ENCODE results near the gene RESP18. TPM values are rescaled to one million over a fixed set of nuclear protein-coding genes. Genes with fewer than 3 reads are reported as not detected.

The RESP18 gene
- polyA plus RNA-seq, 1 of the 3 experiments (the other 2 are of a cell fraction) = not detected

- Histone ChIP-seq H3K4me3 (ENCODE audit: low read depth in 2 of 2, low read length in 1 of 2) (no peak overlapping the region), H3K79me2 (ENCODE audit: insufficient read depth) (no peaks in the 10 kb centered on the region), H3K4me1 (ENCODE audit: control insufficient read depth in 1 of 2, insufficient read depth in 2 of 2, low read depth in 1 of 2, low read length in 1 of 2) (peaks cover 4 to 9% of the 10 kb centered on the region in 2 experiments; a peak in 2 of 4 replicates), H3K9me2 (no peaks in the 10 kb centered on the region), H3K9me3 (no peaks in the 10 kb centered on the region), H3K4me2 (no peak overlapping the region), H3K27ac (ENCODE audit: low read depth in 2 of 2, low read length in 1 of 2) (peak overlapping the region in 1 of 2 experiments; percentile 49; a peak in 2 of 4 replicates), H2AFZ (ENCODE audit: low read depth) (no peak overlapping the region), H3K27me3 (ENCODE audit: insufficient read depth) (peaks cover 23% of the 10 kb centered on the region), H3K36me3 (replicated peaks in 1 of 2; ENCODE audit: control insufficient read depth in 1 of 2, insufficient read depth in 2 of 2, low read length in 1 of 2) (no peaks in the 10 kb centered on the region), H4K20me1 (ENCODE audit: insufficient read depth) (no peaks in the 10 kb centered on the region), H3K9ac (no peak overlapping the region), H3F3A (replicated peaks; ENCODE audit: insufficient read depth) (peaks cover 14% of the 10 kb centered on the region)
- 90% methylated on average over 5 of the region's 5 CpGs for WGBS (ENCODE audit: low lambda C conversion rate)
- no peak for DNase-seq
- CTCF ChIA-PET = interaction anchor here (0.6 to 2.2 kb wide), 2 partner anchors 10 to 40 kb away, joined by 3 to 11 read pairs; no protein-coding TSS in a partner anchor
- no peak for TF ChIP-seq NRF1 (IDR thresholded peaks at IDR 0.05; ENCODE audit: low read depth, low read length)
- no peak for TF ChIP-seq EP300 (IDR thresholded peaks at IDR 0.05; ENCODE audit: borderline replicate concordance in 1 of 2, low read depth in 1 of 2, low read length in 1 of 2)
- no peak for TF ChIP-seq FOSL2 (IDR thresholded peaks at IDR 0.05; ENCODE audit: borderline replicate concordance, low read depth)
- no peak for TF ChIP-seq REST (IDR thresholded peaks at IDR 0.05; ENCODE audit: low read depth, low read length)
- TF ChIP-seq GABPA (IDR thresholded peaks at IDR 0.05; ENCODE audit: low read depth) = no peak
- TF ChIP-seq TCF12 (IDR thresholded peaks at IDR 0.05) = no peak
- no peak for TF ChIP-seq GATA2 (CRISPR knock-in tag; IDR thresholded peaks at IDR 0.05)
- no peak for TF ChIP-seq POLR2AphosphoS5 (IDR thresholded peaks at IDR 0.05; ENCODE audit: low read depth, low read length)
- POLR2A ChIA-PET = no interaction called here
These were observed 29.5 kb upstream of the RESP18 start for GRCh38 chr2:219362072-219362471.

- Histone ChIP-seq H3K9me3 (no peaks in the 10 kb centered on the region), H3K4me1 (ENCODE audit: control insufficient read depth in 1 of 2, insufficient read depth in 2 of 2, low read depth in 1 of 2, low read length in 1 of 2) (peaks cover 4 to 7% of the 10 kb centered on the region in 2 experiments; a peak in 2 of 4 replicates), H3K9me2 (no peaks in the 10 kb centered on the region), H3K4me2 (peak overlapping the region; percentile 70), H4K20me1 (ENCODE audit: insufficient read depth) (no peaks in the 10 kb centered on the region), H2AFZ (ENCODE audit: low read depth) (no peak overlapping the region), H3K9ac (no peak overlapping the region), H3K27me3 (ENCODE audit: insufficient read depth) (peaks cover 27% of the 10 kb centered on the region), H3K36me3 (replicated peaks in 1 of 2; ENCODE audit: control insufficient read depth in 1 of 2, insufficient read depth in 2 of 2, low read length in 1 of 2) (no peaks in the 10 kb centered on the region), H3K27ac (ENCODE audit: low read depth in 2 of 2, low read length in 1 of 2) (no peak overlapping the region), H3F3A (replicated peaks; ENCODE audit: insufficient read depth) (peaks cover 12% of the 10 kb centered on the region), H3K4me3 (ENCODE audit: low read depth in 2 of 2, low read length in 1 of 2) (peak overlapping the region; percentile 39 to 40), H3K79me2 (ENCODE audit: insufficient read depth) (no peaks in the 10 kb centered on the region)
- ChIA-PET POLR2A (interaction anchor here (0.7 to 0.9 kb wide), 2 partner anchors 30 to 43 kb away, joined by 3 read pairs; partner anchors contain the start of gene DNPEP), CTCF (interaction anchor here (0.8 to 3.1 kb wide), 3 partner anchors 59 to 112 kb away, joined by 3 to 19 read pairs (median 3); partner anchors contain the start of gene STK16)
- WGBS (ENCODE audit: low lambda C conversion rate) = 7% methylated on average over 27 of the region's 66 CpGs
- peak; percentile 78 for DNase-seq
- TF ChIP-seq RCOR1 (IDR thresholded peaks at IDR 0.05; ENCODE audit: low read length) (no peak), EP300 (IDR thresholded peaks at IDR 0.05; ENCODE audit: borderline replicate concordance in 1 of 2, low read depth in 1 of 2, low read length in 1 of 2) (no peak), PBX3 (IDR thresholded peaks at IDR 0.05) (no peak), MEF2A (IDR thresholded peaks at IDR 0.05; ENCODE audit: borderline replicate concordance, low read depth) (no peak), SIN3A (IDR thresholded peaks at IDR 0.05; ENCODE audit: borderline replicate concordance, low read depth, low read length) (no peak), CHD2 (IDR thresholded peaks at IDR 0.05; ENCODE audit: low read length, partially characterized antibody) (no peak), IRF3 (IDR thresholded peaks at IDR 0.05; ENCODE audit: low read depth, low read length) (no peak), TEAD4 (IDR thresholded peaks at IDR 0.05; ENCODE audit: borderline replicate concordance, insufficient read depth) (no peak), NRF1 (IDR thresholded peaks at IDR 0.05; ENCODE audit: low read depth, low read length) (no peak), JUND (IDR thresholded peaks at IDR 0.05) (no peak)
These were observed 25.9 kb upstream of the RESP18 start for GRCh38 chr2:219358170-219359075.

Data from SK-N-SH (cell line).